CD4-positive, alpha-beta T cell treated with Interleukin-6 at 100 ng/mL for 8 hours (primary cell): Measurements from ENCODE around the gene MOAP1.
"Not testable (repeated sequence)": the region's sequence is repeated elsewhere in the genome, so short reads cannot be mapped to it uniquely, and the experiment has no call there.

Experiments used
- DNase-seq: peaks from one replicate; pipeline ENCODE4 v3.0.0-alpha.2; 2020; ENCODE audit warnings: mixed read lengths, low spot score

MOAP1 gene

GRCh38 chr14:93184391-93185348 is at the start of gene MOAP1, which contains the start of gene LYSET:
TSS of gene MOAP1 (minus strand) at chr14:93184897. CDS start at chr14:93184242, 655 bp downstream.
TSS of gene LYSET (plus strand) at chr14:93185317. CDS start at chr14:93185406, 89 bp downstream.
- DNase-seq = peak; percentile 91

- not testable (repeated sequence) for DNase-seq
These were observed 48.4 kb upstream of the MOAP1 start for GRCh38 chr14:93233078-93233477.

GRCh38 chr14:93232159-93232558 is 47.5 kb upstream of the MOAP1 start:
- no peak for DNase-seq

- no peak for DNase-seq
These were observed 46.7 kb upstream of the MOAP1 start for GRCh38 chr14:93231129-93231979.

GRCh38 chr14:93230539-93230938 is 45.8 kb upstream of the MOAP1 start:
- DNase-seq = no peak

GRCh38 chr14:93228550-93228949 is 43.9 kb upstream of the MOAP1 start:
- no peak for DNase-seq

- DNase-seq = no peak
These were observed 38.9 kb upstream of the MOAP1 start for GRCh38 chr14:93223565-93223964.

GRCh38 chr14:93220509-93220908 is 35.8 kb upstream of the MOAP1 start:
- no peak for DNase-seq

GRCh38 chr14:93219103-93219726 is 34.5 kb upstream of the MOAP1 start:
- DNase-seq = peak; percentile 57

- DNase-seq = no peak
These were observed 29.9 kb upstream of the MOAP1 start for GRCh38 chr14:93214598-93214997.

- DNase-seq = no peak
These were observed 27.7 kb upstream of the MOAP1 start for GRCh38 chr14:93212432-93212831.

GRCh38 chr14:93207468-93208308 is 23.0 kb upstream of the MOAP1 start:
- DNase-seq = no peak

GRCh38 chr14:93206793-93207467 is 22.2 kb upstream of the MOAP1 start, which contains the start of the genes GON7 and UBR7:
TSS of gene GON7 (minus strand) at chr14:93207065. CDS start at chr14:93207037, 28 bp downstream.
TSS of gene UBR7 (plus strand) at chr14:93207256. CDS start at chr14:93207292, 36 bp downstream.
- DNase-seq = peak; percentile 86

GRCh38 chr14:93201155-93201704 is 16.5 kb upstream of the MOAP1 start:
- DNase-seq = no peak

- no peak for DNase-seq
These were observed 15.9 kb upstream of the MOAP1 start for GRCh38 chr14:93200553-93200952.

GRCh38 chr14:93199031-93199430 is 14.3 kb upstream of the MOAP1 start:
- no peak for DNase-seq

- DNase-seq = no peak
These were observed 10.8 kb upstream of the MOAP1 start for GRCh38 chr14:93195316-93195999.

- DNase-seq = no peak
These were observed 2.3 kb upstream of the MOAP1 start for GRCh38 chr14:93186956-93187355.

GRCh38 chr14:93186466-93186865 is 1.8 kb upstream of the MOAP1 start:
- DNase-seq = no peak

- DNase-seq = no peak
These were observed 638 bp upstream of the MOAP1 start for GRCh38 chr14:93185349-93185720.
